GM13977 (cell line): ENCODE data around the gene CLPTM1L.

Source experiments
- DNase-seq: peaks from one replicate; pipeline ENCODE4 v3.0.0; 2012; ENCODE audit warnings: low spot score
- CTCF ChIP-seq: IDR thresholded peaks from 2 replicates; pipeline ENCODE4 v1.5.1; 2012; ENCODE audit warnings: mild to moderate bottlenecking, control low read depth; ENCODE audit not compliant: insufficient read depth; ENCODE audit errors: extremely low read depth, missing control alignments
- in situ Hi-C: fragments of 300-500 bp; cut with MboI; formaldehyde crosslinking; loops from one replicate; pipeline ENCODE4 v1.12.0; 2022; ENCODE audit warnings: low sequenced_read_pairs, low pct_unique_long_range_greater_than_20kb, mixed read lengths, inconsistent platforms; ENCODE audit not compliant: unreplicated experiment

Gene CLPTM1L

GRCh38 chr5:1354576-1354975, 9.7 kb upstream of the CLPTM1L start:
- no peak for TF ChIP-seq CTCF
- no peak for DNase-seq
- in situ Hi-C loops: no loop called here

- DNase-seq: no peak
- no peak for TF ChIP-seq CTCF
- in situ Hi-C loops: no loop called here
These were observed 7.6 kb upstream of the CLPTM1L start for GRCh38 chr5:1352231-1353219.

GRCh38 chr5:1351156-1351555, 6.3 kb upstream of the CLPTM1L start:
- in situ Hi-C loops: no loop called here
- no peak for TF ChIP-seq CTCF
- DNase-seq: no peak

- TF ChIP-seq CTCF: no peak
- in situ Hi-C loops: no loop called here
- no peak for DNase-seq
These were observed 4.3 kb upstream of the CLPTM1L start for GRCh38 chr5:1349246-1349645.

- in situ Hi-C loops: no loop called here
- no peak for TF ChIP-seq CTCF
- no peak for DNase-seq
These were observed 4.0 kb upstream of the CLPTM1L start for GRCh38 chr5:1348986-1349245.

- no peak for DNase-seq
- in situ Hi-C loops: no loop called here
- no peak for TF ChIP-seq CTCF
These were observed 2.7 kb upstream of the CLPTM1L start for GRCh38 chr5:1347571-1347970.
